H1 (cell line): ENCODE results near the gene GRK5. TPM values are rescaled to one million over a fixed set of nuclear protein-coding genes. Genes with fewer than 3 reads are reported as not detected.

ENCODE experiments used
- CTBP2 ChIP-seq: IDR thresholded peaks from 2 replicates; pipeline ENCODE4 v1.7.0; 2011; ENCODE audit warnings: borderline replicate concordance, mild to moderate bottlenecking, moderate library complexity, mixed read lengths, low read length; ENCODE audit not compliant: insufficient read depth, insufficient read length
- MAX ChIP-seq: IDR thresholded peaks from 2 replicates; pipeline ENCODE4 v1.6.1; 2012; ENCODE audit warnings: inconsistent platforms
- SIN3A ChIP-seq, 2 experiments: IDR thresholded peaks in 1 of 2; conservative IDR thresholded peaks in 1 of 2; 2 replicates each; pipeline ENCODE4 v1.6.1; 2011 to 2012; ENCODE audit warnings: low read length in 2 of 2, improper control_type of control experiment in 1 of 2, low read depth in 1 of 2, mild to moderate bottlenecking in 1 of 2
- polyA plus RNA-seq, 7 experiments: library from polyadenylated mRNA; depleted of rRNA in 3 of 7; stranded (reverse) in 5 of 7; unstranded in 2 of 7; fragments of >200 nt in 5 of 7; fragments of 200-250 nt in 2 of 7; gene quantifications; 1 replicate in 5 of 7; 2 replicates in 1 of 7; 4 replicates in 1 of 7; pipeline versions ENCODE4 v1.2.1 to v1.2.3, GENCODE V29; 2011 to 2013; ENCODE audit warnings: missing spikeins in 2 of 7, mixed read lengths in 2 of 7
- total RNA-seq: library from RNA; stranded (reverse); fragmentation: NEBNext Ultra II Directional; extraction: Animal tissue kit (Norgen Biotek cat#: 25700); gene quantifications from 2 replicates; pipeline ENCODE4 v1.2.1, GENCODE V29; 2021

Gene GRK5
- total and polyA plus RNA-seq, 2 of the 8 experiments (the other 6 are each of a cell fraction or from before 2014, with no cell fraction given): 0.54 to 2.5 TPM

DNA sequence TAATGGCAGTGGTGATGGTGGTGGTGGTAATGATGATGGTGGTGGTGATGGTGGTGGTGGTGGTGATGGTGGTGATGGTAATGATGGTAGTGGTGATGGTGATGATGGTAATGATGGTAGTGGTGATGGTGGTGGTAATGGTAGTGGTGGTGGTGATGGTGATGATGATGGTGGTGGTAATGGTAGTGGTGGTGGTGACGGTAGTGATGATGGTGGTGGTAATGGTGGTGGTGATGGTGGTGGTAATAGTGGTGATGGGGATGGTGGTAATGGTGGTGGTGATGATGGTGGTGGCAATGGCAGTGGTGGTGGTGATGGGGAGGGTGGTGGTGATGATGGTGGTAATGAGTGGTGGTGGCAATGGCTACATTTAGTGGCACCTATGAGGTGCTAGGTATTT, 105.7 kb downstream of the GRK5 start (continued):
- TF ChIP-seq MAX (no peak), SIN3A (conservative IDR thresholded peaks at IDR 0.05 in 1 of 2, IDR thresholded peaks at IDR 0.05 in 1 of 2; ENCODE audit: low read depth in 1 of 2, low read length in 2 of 2) (no peak), CTBP2 (no peak)
